ENCODE results near the gene FAM13C.

DNA sequence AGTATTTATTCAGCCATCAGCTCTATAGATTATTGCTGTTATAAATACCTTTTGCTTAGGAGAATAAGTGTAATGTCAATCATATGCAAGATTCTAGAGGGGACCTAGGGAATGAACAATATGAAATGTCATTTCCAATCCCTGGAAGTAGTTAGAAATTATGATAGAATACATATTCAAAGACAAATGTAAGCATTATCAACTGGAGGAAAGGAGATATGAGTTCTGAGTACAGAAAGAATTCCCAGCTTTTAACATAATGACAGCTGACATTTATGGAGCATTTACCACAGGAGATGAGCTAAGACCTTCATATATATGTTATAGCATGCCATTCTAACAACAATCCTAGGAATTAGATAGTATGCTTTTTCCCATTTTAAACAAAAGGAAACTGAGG, 86.2 kb downstream of the FAM13C start:
- TF ChIP-seq, protein P1, sequence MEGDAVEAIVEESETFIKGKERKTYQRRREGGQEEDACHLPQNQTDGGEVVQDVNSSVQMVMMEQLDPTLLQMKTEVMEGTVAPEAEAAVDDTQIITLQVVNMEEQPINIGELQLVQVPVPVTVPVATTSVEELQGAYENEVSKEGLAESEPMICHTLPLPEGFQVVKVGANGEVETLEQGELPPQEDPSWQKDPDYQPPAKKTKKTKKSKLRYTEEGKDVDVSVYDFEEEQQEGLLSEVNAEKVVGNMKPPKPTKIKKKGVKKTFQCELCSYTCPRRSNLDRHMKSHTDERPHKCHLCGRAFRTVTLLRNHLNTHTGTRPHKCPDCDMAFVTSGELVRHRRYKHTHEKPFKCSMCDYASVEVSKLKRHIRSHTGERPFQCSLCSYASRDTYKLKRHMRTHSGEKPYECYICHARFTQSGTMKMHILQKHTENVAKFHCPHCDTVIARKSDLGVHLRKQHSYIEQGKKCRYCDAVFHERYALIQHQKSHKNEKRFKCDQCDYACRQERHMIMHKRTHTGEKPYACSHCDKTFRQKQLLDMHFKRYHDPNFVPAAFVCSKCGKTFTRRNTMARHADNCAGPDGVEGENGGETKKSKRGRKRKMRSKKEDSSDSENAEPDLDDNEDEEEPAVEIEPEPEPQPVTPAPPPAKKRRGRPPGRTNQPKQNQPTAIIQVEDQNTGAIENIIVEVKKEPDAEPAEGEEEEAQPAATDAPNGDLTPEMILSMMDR (IDR thresholded peaks at IDR 0.05): no peak
- no peak for TF ChIP-seq POLR2A (IDR thresholded peaks at IDR 0.05)
